ENCODE results near the gene FLOT2. TPM values are rescaled to one million over a fixed set of nuclear protein-coding genes. Genes with fewer than 3 reads are reported as not detected.

FLOT2 gene
- total RNA-seq, 1 experiment from 2014 or later: 118 TPM

GRCh38 chr17:28863953-28864352 is 33.6 kb downstream of the FLOT2 start:
- no TSS peak for BruUV-seq (replicated peaks)
- TF ChIP-seq EZH2 (IDR thresholded peaks at IDR 0.05; ENCODE audit: low read depth) (no peak), CTCF (conservative IDR thresholded peaks at IDR 0.05) (no peak)
- Histone ChIP-seq H3K79me2 (ENCODE audit: low read depth) (no peaks in the 10 kb centered on the region), H3F3A (ENCODE audit: insufficient read depth, low read depth) (0 out of 2 replicates have a peak, but pooled peaks cover 3% of the 10 kb centered on the region), H3K27ac (no peak overlapping the region), H3K4me3 (no peak overlapping the region), H3K4me2 (no peak overlapping the region), H4K20me1 (ENCODE audit: insufficient read depth) (no peaks in the 10 kb centered on the region), H3K9me3 (ENCODE audit: insufficient read depth, low read depth) (no peaks in the 10 kb centered on the region), H3K4me1 (replicated peaks; ENCODE audit: insufficient read depth) (no peaks in the 10 kb centered on the region), H3K27me3 (ENCODE audit: insufficient read depth, low read depth) (no peaks in the 10 kb centered on the region), H2AFZ (no peak overlapping the region), H3K9me2 (ENCODE audit: insufficient read depth) (no peaks in the 10 kb centered on the region), H3K36me3 (ENCODE audit: low read depth) (no peaks in the 10 kb centered on the region)
- intact Hi-C loops (cut with micrococcal nuclease; ENCODE audit: unreplicated experiment): no loop called here
- no peak for DNase-seq
- POLR2A ChIA-PET (ENCODE audit: unreplicated experiment): no interaction called here
- CTCF ChIA-PET: interaction anchor here (0.5 to 0.6 kb wide), 2 partner anchors 73 to 127 kb away, joined by 3 read pairs; no protein-coding TSS in a partner anchor

GRCh38 chr17:28862561-28862960 is 35.0 kb downstream of the FLOT2 start:
- Histone ChIP-seq H3K36me3 (ENCODE audit: low read depth) (no peaks in the 10 kb centered on the region), H3K4me2 (no peak overlapping the region), H3K27me3 (ENCODE audit: insufficient read depth, low read depth) (no peaks in the 10 kb centered on the region), H3K9me2 (ENCODE audit: insufficient read depth) (no peaks in the 10 kb centered on the region), H3K9me3 (ENCODE audit: insufficient read depth, low read depth) (no peaks in the 10 kb centered on the region), H4K20me1 (ENCODE audit: insufficient read depth) (no peaks in the 10 kb centered on the region), H3K27ac (no peak overlapping the region), H3K79me2 (ENCODE audit: low read depth) (no peaks in the 10 kb centered on the region), H3K4me1 (replicated peaks; ENCODE audit: insufficient read depth) (no peaks in the 10 kb centered on the region), H3K4me3 (no peak overlapping the region), H2AFZ (no peak overlapping the region), H3F3A (ENCODE audit: insufficient read depth, low read depth) (0 out of 2 replicates have a peak, but pooled peaks cover 3% of the 10 kb centered on the region)
- intact Hi-C loops (cut with micrococcal nuclease; ENCODE audit: unreplicated experiment): no loop called here
- CTCF ChIA-PET: no interaction called here
- no TSS peak for BruUV-seq (replicated peaks)
- POLR2A ChIA-PET (ENCODE audit: unreplicated experiment): interaction anchor here (0.6 kb wide), 2 partner anchors 21 to 708 kb away, joined by 4 to 22 read pairs; no protein-coding TSS in a partner anchor
- no peak for TF ChIP-seq CTCF (conservative IDR thresholded peaks at IDR 0.05)
- TF ChIP-seq EZH2 (IDR thresholded peaks at IDR 0.05; ENCODE audit: low read depth): no peak
- DNase-seq: no peak

- no peaks in the 10 kb centered on the region for H3K27me3 ChIP-seq (ENCODE audit: insufficient read depth, low read depth)
- no peaks in the 10 kb centered on the region for H3K79me2 ChIP-seq (ENCODE audit: low read depth)
- H3K4me1 ChIP-seq (replicated peaks; ENCODE audit: insufficient read depth): no peaks in the 10 kb centered on the region
- no peak overlapping the region for H2AFZ ChIP-seq
- no peaks in the 10 kb centered on the region for H3K9me2 ChIP-seq (ENCODE audit: insufficient read depth)
- no peaks in the 10 kb centered on the region for H4K20me1 ChIP-seq (ENCODE audit: insufficient read depth)
- no peak overlapping the region for H3K27ac ChIP-seq
- intact Hi-C loops (cut with micrococcal nuclease; ENCODE audit: unreplicated experiment): no loop called here
- H3K9me3 ChIP-seq (ENCODE audit: insufficient read depth, low read depth): no peaks in the 10 kb centered on the region
- H3K4me2 ChIP-seq: no peak overlapping the region
- H3K4me3 ChIP-seq: no peak overlapping the region
- POLR2A ChIA-PET (ENCODE audit: unreplicated experiment): interaction anchor here (0.5 to 0.6 kb wide), 2 partner anchors 73 to 162 kb away, joined by 3 to 6 read pairs; no protein-coding TSS in a partner anchor
- BruUV-seq (replicated peaks): no TSS peak
- no peak for TF ChIP-seq EZH2 (IDR thresholded peaks at IDR 0.05; ENCODE audit: low read depth)
- no peak for TF ChIP-seq CTCF (conservative IDR thresholded peaks at IDR 0.05)
- 0 out of 2 replicates have a peak, but pooled peaks cover 3% of the 10 kb centered on the region for H3F3A ChIP-seq (ENCODE audit: insufficient read depth, low read depth)
- CTCF ChIA-PET: no interaction called here
- no peaks in the 10 kb centered on the region for H3K36me3 ChIP-seq (ENCODE audit: low read depth)
- no peak for DNase-seq
Observed at GRCh38 chr17:28861393-28862203, 35.9 kb downstream of the FLOT2 start.

Data from PC-9 (cell line).